Erythroblast (primary cell): ENCODE results near the gene AIPL1.

Experiments
- GATA1 ChIP-seq: IDR thresholded peaks from 2 replicates; pipeline ENCODE4 v1.6.1; 2011; ENCODE audit warnings: low read depth, mild to moderate bottlenecking, control low read depth, low read length, moderate library complexity
- POLR2A ChIP-seq: IDR thresholded peaks from 2 replicates; pipeline ENCODE4 v1.6.1; 2011; ENCODE audit warnings: mild to moderate bottlenecking, low read length

- TF ChIP-seq POLR2A = no peak
- no peak for TF ChIP-seq GATA1
Measured at GRCh38 chr17:6420173-6420641, 14.7 kb downstream of the AIPL1 start.
